NCI-H774 (cell line): ENCODE measurements around the gene ADGRA1.

Experiments
- DNase-seq: peaks from one replicate; lab custom pipeline; 2025; lab: John Stamatoyannopoulos, UW

ADGRA1 gene

GRCh38 chr10:133094866-133095265 lies 7.1 kb downstream of the ADGRA1 start:
- no peak for DNase-seq

GRCh38 chr10:133095586-133095985 lies 7.9 kb downstream of the ADGRA1 start:
- no peak for DNase-seq

GRCh38 chr10:133096616-133097269 lies 9.0 kb downstream of the ADGRA1 start:
- no peak for DNase-seq

- no peak for DNase-seq
Observed at GRCh38 chr10:133097418-133097817, 9.7 kb downstream of the ADGRA1 start.

- no peak for DNase-seq
Observed at GRCh38 chr10:133097961-133098360, 10.2 kb downstream of the ADGRA1 start.

- no peak for DNase-seq
Observed at GRCh38 chr10:133098426-133099124, 10.9 kb downstream of the ADGRA1 start.

- no peak for DNase-seq
Observed at GRCh38 chr10:133099571-133099970, 11.8 kb downstream of the ADGRA1 start.

- DNase-seq = no peak
Observed at GRCh38 chr10:133100186-133100585, 12.5 kb downstream of the ADGRA1 start.

GRCh38 chr10:133100706-133101415 lies 13.1 kb downstream of the ADGRA1 start:
- no peak for DNase-seq

- DNase-seq = no peak
Observed at GRCh38 chr10:133101416-133101810, 13.7 kb downstream of the ADGRA1 start.

- no peak for DNase-seq
Observed at GRCh38 chr10:133102415-133103095, 14.8 kb downstream of the ADGRA1 start.

- no peak for DNase-seq
Observed at GRCh38 chr10:133103311-133103910, 15.7 kb downstream of the ADGRA1 start.

- DNase-seq = no peak
Observed at GRCh38 chr10:133104068-133104962, 16.6 kb downstream of the ADGRA1 start.

GRCh38 chr10:133104963-133105640 lies 17.4 kb downstream of the ADGRA1 start:
- no peak for DNase-seq

- DNase-seq = no peak
Observed at GRCh38 chr10:133105686-133106390, 18.1 kb downstream of the ADGRA1 start.

- DNase-seq = no peak
Observed at GRCh38 chr10:133106516-133106915, 18.8 kb downstream of the ADGRA1 start.

- no peak for DNase-seq
Observed at GRCh38 chr10:133107442-133107841, 19.7 kb downstream of the ADGRA1 start.

- DNase-seq = no peak
Observed at GRCh38 chr10:133109711-133110110, 22.0 kb downstream of the ADGRA1 start.

GRCh38 chr10:133110133-133110532 lies 22.4 kb downstream of the ADGRA1 start:
- DNase-seq = no peak
